ENCODE results near the gene ATP8A1.
"Not testable (repeated sequence)": the region's sequence is repeated elsewhere in the genome, so short reads cannot be mapped to it uniquely, and the experiment has no call there.

Gene ATP8A1

DNA sequence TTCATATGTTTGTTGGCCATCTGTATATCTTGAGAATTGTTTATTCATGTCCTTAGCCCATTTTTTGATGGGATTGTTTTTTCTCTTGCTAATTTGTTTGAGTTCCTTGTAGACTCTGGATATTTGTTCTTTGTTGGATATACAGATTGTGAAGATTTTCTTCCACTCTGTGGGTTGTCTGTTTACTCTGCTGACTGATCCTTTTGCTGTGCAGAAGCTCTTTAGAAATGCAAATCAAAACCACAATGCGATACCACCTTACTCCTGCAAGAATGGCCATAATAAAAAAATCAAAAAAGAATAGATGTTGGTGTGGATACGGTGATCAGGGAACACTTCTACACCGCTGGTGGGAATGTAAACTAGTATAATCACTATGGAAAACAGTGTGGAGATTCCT, 189.1 kb downstream of the ATP8A1 start:
- not testable (repeated sequence) for DNase-seq (ENCODE audit: low read depth)

DNA sequence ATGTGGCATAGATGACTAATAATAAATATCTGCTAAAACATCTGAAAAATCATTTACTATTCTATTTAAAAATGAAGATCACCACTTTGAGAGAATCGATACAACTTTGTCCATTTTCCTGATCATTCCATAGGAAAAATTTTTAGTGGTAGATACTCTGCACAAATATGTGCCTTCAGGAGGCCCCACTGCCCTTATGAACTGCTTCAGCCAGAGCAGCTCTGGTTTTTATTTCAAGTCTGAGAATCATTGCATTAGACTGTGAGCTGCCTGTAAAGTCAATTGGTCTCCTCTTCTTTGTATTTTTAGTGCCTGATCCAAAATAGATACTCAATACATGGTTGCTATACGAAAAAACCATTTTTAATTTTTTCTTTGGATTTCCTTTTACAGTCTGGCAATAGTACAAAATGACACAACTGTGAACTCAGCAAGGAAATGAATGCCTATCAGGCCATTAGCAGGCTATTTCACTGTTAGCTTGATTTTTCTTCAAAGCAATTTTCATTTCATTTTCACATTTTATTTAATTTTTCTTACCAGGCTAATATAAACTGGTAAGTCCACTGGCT, 190.5 kb downstream of the ATP8A1 start:
- DNase-seq (ENCODE audit: low read depth): no peak

DNA sequence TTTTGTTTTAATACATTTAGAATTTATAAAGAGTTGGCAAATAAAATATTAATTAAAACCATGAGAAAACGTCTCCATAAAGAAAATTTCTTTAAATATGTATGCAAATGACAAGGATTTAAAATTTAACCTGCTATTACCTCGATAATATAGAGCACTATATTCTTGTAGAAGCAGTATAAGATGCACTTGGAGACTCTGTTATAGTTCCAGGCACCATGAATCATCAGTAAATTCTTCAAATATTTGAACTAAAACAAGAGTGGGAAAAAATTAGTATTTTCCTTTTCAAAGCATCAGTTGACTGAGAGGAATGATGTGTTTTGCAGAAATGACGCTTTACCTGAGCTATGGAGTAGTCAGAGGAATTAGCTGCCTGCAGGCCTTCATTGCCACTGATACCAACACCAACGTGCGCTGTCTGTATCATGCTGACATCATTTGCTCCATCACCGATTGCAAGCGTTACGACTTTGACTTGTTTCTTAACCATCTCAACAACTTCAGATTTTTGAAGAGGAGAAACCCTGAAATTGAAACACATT, 192.3 kb downstream of the ATP8A1 start:
- no peak for DNase-seq (ENCODE audit: low read depth)

DNA sequence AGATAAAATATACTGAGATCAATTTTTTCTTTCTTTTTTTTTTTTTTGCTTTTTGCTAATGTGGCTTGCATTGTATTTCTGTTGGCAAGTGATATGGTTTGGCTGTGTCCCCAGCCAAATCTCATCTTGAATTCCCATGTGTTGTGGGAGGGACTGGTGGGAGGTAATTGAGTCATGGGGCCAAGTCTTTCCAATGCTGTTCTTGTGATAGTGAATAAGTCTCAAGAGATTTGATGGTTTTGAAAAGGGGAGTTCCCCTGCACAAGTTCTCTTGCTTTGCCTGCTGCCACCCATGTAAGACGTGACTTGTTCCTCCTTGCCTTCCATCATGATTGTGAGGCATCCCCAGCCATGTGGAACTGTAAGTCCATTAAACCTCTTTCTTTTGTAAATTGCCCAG, 195.7 kb downstream of the ATP8A1 start:
- DNase-seq (ENCODE audit: low read depth): not testable (repeated sequence)

DNA sequence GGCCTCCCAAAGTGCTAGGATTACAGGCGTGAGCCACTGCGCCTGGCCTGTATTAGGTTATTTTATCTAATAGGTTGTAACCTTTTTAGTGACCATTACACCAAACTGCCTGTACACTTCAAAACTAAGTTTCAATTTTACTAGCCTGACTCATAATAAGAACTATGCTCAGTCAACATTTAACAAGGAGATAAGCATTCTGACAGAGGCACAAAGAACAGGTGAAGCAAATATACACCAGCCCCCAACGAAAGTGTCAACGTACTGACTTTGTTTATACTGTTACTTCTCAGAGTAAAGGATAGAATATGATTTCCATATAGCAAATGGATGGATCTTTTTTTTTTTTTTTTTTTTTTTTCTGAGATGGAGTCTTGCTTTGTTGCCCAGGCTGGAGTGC, 196.9 kb downstream of the ATP8A1 start:
- DNase-seq (ENCODE audit: low read depth): no peak

DNA sequence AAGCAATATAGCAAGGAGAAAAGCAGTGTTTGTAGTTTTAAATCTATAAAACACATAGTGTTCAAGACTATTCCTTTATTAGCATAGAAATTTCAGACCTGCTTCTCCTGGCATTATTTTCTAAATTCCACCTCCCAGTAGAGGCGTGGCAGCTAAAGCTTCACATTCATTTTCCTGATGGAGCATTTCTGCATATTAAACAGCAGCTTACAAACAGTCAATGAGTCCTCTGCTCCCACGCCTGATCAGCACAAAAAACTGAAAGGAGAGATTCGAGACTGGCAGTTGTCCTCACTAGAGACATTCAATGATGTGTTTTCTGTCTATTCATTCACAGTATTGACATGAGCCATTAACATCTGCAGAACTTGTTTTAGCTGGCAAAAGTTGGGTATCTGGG, 198.2 kb downstream of the ATP8A1 start:
- DNase-seq (ENCODE audit: low read depth): no peak

DNA sequence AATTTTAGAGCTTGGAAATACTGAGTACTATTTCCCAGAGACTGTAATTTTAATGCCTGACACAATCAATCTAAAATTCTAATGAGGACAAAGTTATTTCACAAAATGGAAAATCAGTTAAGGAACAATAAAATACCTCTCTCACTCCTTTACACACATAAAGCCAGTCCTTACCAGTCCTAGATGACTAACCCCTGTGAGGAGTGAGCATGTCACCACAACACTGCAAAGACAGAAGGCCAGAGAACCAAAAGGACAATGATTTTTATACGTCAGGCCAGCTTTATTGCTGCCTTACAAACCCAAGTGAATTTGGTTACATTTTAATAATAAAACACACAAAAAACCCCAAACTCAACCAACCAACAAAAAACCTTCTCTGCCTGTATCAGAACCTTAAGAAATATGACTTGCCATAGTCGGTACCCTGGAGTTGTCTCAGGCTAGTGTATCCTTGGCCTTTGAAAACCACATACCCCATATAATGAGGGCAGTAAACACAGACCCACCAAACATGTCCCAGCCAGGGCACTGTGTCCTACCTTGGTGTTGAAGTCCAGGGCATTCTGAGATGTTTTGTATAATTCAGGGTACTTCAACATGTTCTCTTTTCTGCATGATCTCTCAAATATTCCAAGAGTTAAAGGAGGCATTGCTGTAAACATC, 202.0 kb downstream of the ATP8A1 start:
- DNase-seq (ENCODE audit: low read depth): no peak

DNA sequence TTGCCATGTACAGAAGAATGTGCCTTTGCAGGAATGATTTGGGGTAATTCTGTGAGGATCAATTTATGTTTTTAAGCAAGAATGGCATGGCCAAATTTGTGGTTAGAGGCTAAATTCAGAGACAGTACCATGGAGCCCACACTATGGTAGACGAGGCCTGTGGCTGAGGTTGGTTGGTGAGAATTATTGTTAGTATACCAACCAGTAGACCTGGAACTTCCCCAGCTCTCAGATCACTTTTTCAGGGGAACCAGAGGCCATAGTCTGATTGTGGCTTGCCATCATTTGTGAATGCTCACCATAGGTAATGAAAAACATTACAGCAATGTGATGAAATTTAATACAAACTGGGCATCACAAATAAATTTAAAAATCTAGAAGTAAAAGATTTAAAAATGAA, 203.3 kb downstream of the ATP8A1 start:
- DNase-seq (ENCODE audit: low read depth): no peak

DNA sequence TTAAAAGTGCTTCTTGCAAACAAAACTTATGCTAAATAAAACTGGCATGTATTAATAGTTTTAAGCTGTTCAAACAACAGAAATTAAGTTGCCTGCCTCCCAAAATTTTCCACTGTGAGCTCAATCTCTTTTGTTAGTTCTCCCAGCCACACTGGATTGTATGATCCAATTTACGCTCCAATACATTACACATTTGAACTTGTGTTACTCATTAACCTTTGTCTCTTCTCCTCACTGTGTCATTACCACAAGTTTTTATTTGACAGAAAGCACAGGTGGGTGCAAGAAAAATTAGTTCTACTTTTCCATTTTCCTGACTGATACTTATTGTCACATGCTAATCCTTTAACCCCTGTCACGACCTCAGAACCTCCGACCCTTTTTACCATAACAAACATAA, 204.1 kb downstream of the ATP8A1 start:
- no peak for DNase-seq (ENCODE audit: low read depth)

DNA sequence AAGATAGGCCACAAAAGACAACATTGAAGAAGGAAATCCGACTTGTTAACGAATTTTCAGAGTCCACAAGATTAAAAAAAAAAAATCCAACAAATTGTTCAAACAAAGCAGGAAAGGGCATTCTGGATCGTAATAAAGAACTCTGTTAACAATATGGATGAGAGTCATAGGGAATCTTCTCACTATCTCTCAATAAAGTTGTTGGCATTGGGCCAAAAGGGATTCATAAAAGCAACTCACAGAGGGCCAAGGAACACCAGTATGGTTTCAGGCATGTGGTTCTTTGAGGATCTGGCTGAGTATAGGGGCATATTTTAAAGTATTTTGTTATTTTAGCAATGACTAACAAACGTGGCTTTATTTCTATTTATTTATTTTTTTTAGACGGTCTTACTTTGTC, 210.1 kb downstream of the ATP8A1 start:
- DNase-seq (ENCODE audit: low read depth): no peak

DNA sequence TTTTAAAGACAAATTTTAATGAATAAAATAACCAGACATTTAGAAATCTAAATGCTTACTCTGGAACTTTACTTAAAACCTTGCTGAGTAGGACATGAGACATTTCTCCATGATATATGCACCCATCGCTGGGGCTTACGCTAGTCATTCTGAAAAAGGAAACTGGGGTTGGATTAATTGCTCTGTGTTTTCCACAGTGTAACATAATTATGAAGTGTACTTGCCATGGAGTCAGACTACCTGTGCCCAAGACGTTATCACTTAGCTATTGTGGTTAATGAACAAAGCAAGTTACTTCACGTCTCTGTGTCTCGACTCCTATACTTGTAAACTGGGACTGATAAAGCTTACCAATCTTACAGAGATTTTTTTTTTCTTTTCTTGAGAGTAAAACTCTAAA, 211.9 kb downstream of the ATP8A1 start:
- no peak for DNase-seq (ENCODE audit: low read depth)

DNA sequence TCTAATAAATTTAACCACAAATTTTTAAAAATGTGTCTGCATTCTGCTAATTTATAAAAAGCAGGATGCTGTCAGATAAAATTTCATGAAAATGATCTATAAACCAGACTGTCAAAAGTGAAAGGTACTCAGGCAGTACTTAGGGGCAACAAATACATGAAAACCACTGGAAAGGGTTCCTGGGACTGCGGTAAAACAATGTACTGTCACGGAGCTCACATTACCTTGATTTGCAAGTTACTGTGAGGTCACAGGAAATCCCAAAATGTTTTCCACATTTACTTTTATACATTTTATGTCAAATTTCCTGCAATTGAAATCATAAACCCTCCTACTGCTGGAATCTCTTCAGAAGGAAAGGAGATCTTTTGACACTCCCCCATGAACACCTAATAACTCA, 214.3 kb downstream of the ATP8A1 start:
- DNase-seq (ENCODE audit: low read depth): no peak

DNA sequence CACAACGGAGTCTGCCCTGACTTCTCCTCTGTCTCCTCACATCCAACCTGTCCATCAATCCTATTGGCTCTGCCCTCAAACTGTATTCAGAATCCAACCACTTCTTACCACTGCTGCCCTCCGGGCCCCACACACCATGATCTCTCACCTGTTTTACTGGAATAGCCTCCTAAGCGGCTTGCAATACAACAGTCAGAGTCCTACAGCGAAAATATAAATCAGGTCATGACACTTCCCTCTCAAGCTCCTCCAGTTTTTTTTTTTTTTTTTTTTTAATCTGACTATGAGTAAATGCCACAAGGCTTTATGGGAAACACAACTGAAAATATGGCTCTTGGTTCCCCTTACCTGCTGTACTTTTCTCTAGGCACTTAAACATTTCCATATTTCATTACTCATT, 216.8 kb downstream of the ATP8A1 start:
- no peak for DNase-seq (ENCODE audit: low read depth)

DNA sequence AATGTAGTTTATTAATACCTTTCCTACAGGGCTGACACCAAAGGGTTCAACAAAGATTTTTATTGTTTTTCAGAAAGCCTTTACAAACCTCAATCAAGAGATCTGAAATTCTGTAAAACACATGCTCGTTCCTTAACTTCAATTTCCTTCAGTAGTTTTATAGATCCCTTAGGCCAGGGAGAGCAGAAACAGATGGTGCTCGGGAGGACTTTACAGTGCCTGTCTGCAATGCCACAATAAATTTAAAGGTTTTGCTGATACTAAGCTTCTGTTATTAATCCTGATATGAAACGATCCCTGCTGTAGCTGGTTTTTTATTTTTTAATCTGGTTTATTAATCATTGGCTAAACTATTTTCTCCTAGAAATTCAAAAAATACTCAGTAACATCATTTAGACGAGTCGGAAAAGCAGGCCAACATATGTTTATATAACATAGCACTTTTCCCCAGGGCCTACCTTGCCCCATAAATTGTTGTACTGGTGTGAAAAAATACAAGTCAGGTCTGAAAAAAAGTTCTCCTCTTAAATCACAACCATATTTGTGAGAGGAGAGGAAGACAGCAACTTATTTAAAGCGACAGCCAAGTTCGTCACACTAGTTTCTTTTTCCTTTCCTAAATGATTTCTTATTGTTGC, 219.9 kb downstream of the ATP8A1 start:
- no peak for DNase-seq (ENCODE audit: low read depth)

DNA sequence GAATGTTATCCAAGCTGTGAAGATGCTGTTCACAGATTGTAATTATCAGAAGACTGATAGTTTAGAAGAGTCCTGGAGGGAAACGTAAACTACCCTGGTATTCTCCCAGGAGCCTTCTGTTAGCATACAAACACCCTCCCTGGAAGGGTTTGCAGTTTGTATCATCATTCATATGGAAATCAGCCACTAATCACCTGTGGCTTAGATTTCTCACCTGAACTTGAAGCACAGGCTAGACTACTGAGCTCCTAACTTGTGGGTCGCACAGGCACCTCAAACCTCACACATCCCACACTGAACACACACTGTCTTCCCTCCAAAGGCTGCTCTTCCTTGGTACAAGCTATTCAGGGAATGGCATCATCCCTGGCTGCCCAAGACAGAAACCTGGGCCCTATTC, 228.9 kb downstream of the ATP8A1 start:
- DNase-seq (ENCODE audit: low read depth): no peak

DNA sequence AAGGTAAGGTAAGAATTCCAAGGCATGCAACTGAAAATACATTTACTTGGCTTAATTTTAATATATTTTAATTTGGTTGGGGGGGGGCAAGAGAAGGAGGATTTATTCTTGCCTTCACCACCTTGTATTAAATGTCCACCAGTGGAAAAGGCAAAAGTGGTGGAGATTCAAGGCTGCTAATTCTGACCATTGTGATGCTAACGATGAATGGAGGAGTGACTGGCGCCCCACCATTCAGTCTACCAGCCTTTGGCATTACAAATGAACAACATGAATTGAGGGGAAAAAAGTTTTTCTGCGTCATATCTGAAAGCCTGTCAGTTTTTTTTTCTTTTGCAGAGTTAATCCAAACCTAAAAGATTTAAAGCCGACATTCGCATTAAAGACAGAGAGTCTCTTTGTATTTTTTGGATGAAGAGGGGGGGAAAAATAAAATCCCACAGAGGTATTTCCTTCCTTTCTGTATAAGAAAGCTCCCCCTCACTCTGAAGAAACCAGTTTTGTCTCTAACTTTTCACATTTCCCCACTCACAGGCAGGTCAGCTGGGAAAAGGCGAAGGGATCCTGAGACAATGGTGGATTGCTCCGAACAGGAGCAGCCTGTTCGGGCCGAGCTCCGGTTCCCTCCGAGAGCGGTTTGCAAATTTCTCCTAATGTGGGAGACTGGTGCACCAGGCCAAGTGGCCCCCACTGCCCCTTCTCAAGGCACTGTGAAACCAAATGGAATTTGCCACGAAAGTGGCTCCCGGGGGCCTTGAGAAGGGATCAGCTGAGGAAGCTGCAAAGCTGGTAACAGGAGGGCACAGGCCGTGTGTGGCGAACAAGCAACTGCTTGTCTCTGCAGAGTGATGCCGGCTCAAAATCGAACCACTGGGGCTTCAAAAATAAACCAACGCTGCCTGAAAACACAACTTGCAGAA, 231.5 kb downstream of the ATP8A1 start:
- no peak for DNase-seq (ENCODE audit: low read depth)

DNA sequence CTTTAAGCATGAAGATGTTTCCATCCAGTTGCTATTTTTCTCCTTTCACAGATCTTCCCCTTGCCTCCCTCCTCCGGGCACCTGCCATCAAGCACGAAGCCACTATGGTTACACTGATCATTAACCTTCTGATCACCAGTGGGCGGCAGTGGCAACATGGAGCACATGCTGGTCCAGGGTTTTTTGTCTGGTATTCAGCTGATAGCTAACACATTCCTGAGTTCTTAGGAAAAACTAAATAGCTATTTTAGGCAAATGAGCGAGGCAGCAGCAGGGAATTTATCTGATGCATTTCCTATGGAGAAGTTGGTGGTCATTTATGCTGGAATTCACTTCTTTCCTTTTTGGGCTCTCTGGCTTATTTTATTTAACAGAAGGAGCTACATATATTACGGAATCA, 236.8 kb downstream of the ATP8A1 start:
- DNase-seq (ENCODE audit: low read depth): no peak

DNA sequence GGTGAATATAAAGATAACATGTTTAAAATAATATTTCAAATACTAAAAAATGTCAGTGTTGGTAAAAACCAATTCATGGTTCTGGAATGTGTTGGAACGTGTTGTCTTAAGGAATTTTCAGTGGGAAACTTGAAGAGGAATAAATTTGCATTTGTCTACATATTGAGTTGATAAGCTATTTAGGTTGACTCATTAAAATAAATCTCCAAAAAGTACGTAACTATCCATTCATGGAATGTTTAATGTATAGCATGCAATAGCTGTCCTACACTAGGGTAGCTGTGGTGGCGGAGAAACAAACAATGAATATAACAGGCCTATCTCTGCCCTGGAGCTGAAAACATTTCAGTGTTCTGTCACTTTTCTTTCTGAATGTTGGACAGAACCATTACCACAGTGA, 239.4 kb downstream of the ATP8A1 start:
- DNase-seq (ENCODE audit: low read depth): no peak

DNA sequence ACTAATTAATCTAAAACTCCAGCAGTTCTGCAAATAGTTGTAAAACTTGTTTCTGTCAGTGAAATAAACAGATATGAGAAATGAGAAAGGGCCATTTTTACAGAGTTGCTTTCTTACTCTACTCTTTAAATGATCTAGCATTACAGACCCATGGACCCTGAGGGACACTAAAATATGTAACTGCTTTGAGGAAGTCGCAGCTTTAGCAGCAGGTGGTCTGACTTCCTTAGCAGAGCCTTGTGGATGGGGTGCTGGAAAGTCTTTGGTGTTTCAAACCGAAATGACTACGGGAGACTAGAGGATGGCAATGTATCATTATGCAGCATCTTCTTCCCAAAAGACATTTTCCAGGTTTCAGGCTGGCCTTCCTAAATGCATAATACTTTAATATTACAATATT, 240.9 kb downstream of the ATP8A1 start:
- no peak for DNase-seq (ENCODE audit: low read depth)

DNA sequence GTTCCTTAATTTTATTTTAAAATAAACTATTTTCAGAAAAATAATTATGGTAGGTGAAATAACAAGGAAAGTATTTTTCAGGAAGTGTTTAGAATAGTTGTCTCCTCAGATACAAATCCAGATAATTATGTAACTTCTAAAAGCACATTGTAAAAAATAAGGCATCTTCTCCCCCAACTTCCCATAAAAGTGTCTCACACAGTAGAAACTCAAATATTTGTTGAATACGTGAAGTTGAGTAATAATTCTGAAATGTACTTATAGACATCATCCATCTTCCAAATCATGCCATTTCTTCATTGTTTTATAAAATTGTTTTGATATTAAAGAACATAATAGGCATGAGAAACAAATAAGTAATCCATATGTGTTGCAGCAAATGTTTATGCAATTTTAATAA, 241.6 kb downstream of the ATP8A1 start:
- DNase-seq (ENCODE audit: low read depth): no peak

DNA sequence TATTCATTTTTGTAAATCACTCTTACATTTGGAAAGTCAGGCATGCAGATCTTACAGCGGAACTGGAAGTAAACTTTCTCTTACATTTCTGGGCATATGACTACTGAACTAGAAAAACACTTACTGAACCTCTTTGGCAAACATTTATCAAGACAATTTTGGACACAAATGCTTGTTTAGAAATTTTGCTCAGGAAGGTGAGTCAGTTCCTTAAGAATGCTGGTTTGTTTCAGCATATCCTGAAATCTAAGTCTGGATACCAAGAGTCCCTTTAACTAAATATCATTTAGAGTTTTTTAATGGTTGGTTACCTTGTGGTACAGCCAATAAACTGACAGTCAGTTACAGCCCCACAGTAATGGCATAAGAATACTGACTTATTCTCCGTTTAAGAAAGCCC, 244.7 kb downstream of the ATP8A1 start:
- no peak for DNase-seq (ENCODE audit: low read depth)

DNA sequence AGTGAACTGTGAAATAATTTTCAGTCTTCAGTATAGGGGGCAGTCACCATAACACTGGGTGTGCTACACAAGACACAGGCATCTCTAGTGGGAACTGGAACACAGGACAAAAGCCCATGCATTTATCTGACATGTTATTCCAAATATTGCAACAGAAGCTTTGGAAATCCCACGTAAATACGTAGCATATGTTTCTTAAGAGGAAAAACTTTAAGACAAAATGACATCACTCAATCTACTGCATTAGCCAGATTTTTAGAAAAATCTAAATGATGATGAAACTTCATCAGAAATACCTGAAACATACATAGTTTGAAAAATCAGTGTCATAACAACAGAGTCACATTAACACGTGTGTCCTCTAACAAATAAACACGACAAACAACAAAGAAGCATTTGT, 245.1 kb downstream of the ATP8A1 start:
- no peak for DNase-seq (ENCODE audit: low read depth)

DNA sequence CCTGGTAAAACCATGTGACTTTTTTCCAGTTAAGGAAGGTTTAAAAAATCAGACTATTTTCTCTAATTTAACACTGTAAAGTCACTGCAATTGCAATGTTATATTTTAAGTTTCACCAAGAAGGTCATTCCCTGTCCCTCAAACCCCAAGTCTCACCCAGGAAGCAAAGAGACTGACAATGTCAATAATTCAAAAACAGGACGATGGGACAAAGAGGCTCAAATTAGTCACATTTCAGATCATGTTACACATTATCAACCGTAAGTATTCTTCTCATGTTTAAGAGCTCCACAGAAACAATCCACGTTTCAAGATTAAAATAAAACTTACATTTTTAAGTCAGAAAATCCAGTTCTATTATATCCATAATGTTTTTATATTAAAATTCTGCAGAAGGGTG, 246.5 kb downstream of the ATP8A1 start:
- no peak for DNase-seq (ENCODE audit: low read depth)
